ENCODE data around the gene AGRP. TPM values are rescaled to one million over a fixed set of nuclear protein-coding genes. Genes with fewer than 3 reads are reported as not detected.

Gene AGRP
- total and polyA plus RNA-seq, 11 donors, result not detected

- Histone ChIP-seq H3K9me3 (no peaks in the 10 kb centered on the region), H3K36me3 (peaks cover 0 to 18% (median 8%) of the 10 kb centered on the region in 9 donors), H3K27ac (peak overlapping the region; percentile 19 to 81 (median 70)), H3K4me1 (peaks cover 24 to 76% (median 64%) of the 10 kb centered on the region in 12 donors), H3K4me3 (no peak overlapping the region), H3K27me3 (no peaks in the 10 kb centered on the region)
- 58 to 66% (median 64%) methylated on average over 5 to 7 of the region's 7 CpGs for WGBS, 4 donors
- ATAC-seq (no peak), DNase-seq (no peak)
- TF ChIP-seq CTCF (IDR thresholded peaks at IDR 0.05), result no peak
- TF ChIP-seq POLR2A (IDR thresholded peaks at IDR 0.05), result no peak
- intact Hi-C loops (cut with DNase I), result no loop called here
Observed at GRCh38 chr16:67457611-67458010, 25.7 kb downstream of the AGRP start.

- Histone ChIP-seq H3K27ac (peak overlapping the region in 9 of 12 donors; percentile 21 to 79 (median 70)), H3K4me3 (no peak overlapping the region), H3K9me3 (no peaks in the 10 kb centered on the region), H3K27me3 (no peaks in the 10 kb centered on the region), H3K4me1 (peaks cover 24 to 72% (median 55%) of the 10 kb centered on the region in 12 donors), H3K36me3 (peaks cover 0 to 29% (median 19%) of the 10 kb centered on the region in 9 donors)
- WGBS, 4 donors, result 16 to 46% (median 38%) methylated on average over 4 to 6 of the region's 6 CpGs
- DNase-seq (peak; percentile 54 to 88 (median 79)), ATAC-seq (peak; percentile 8 to 67 (median 54))
- intact Hi-C loops (cut with DNase I), result no loop called here
- TF ChIP-seq CTCF (IDR thresholded peaks at IDR 0.05) (peak; percentile 18 to 62 (median 46)), POLR2A (IDR thresholded peaks at IDR 0.05) (no peak)
Observed at GRCh38 chr16:67456391-67457081, 26.8 kb downstream of the AGRP start.

GRCh38 chr16:67454852-67455251, 28.5 kb downstream of the AGRP start:
- TF ChIP-seq CTCF (IDR thresholded peaks at IDR 0.05), result no peak
- H3K27me3 ChIP-seq, result no peaks in the 10 kb centered on the region
- peaks cover 21 to 72% (median 52%) of the 10 kb centered on the region in 12 donors for H3K4me1 ChIP-seq
- ATAC-seq (no peak), DNase-seq (no peak)
- H3K4me3 ChIP-seq, result no peak overlapping the region
- H3K36me3 ChIP-seq, result peaks cover 0 to 32% (median 20%) of the 10 kb centered on the region in 9 donors
- H3K9me3 ChIP-seq, result no peaks in the 10 kb centered on the region
- WGBS, 4 donors, result 89 to 99% (median 92%) methylated on average over 6 of the region's 6 CpGs
- no peak overlapping the region for H3K27ac ChIP-seq
- intact Hi-C loops (cut with DNase I), result no loop called here

- ATAC-seq (no peak), DNase-seq (no peak)
- WGBS, 4 donors, result 82 to 90% (median 87%) methylated on average over 5 of the region's 5 CpGs
Observed at GRCh38 chr16:67454104-67454503, 29.2 kb downstream of the AGRP start.

More at GRCh38 chr16:67454104-67454503, 29.2 kb downstream of the AGRP start:
- no peaks in the 10 kb centered on the region for H3K9me3 ChIP-seq
- TF ChIP-seq CTCF (IDR thresholded peaks at IDR 0.05), result no peak
- TF ChIP-seq POLR2A (IDR thresholded peaks at IDR 0.05), result no peak
- H3K36me3 ChIP-seq, result peaks cover 0 to 39% (median 20%) of the 10 kb centered on the region in 9 donors
- H3K4me1 ChIP-seq, result peaks cover 14 to 72% (median 52%) of the 10 kb centered on the region in 12 donors
- no peak overlapping the region for H3K27ac ChIP-seq
- H3K27me3 ChIP-seq, result no peaks in the 10 kb centered on the region
- H3K4me3 ChIP-seq, result no peak overlapping the region
- intact Hi-C loops (cut with DNase I), result no loop called here

All from heart left ventricle (tissue), 16 donors.